Erythroblast (primary cell): ENCODE results near the gene CC2D1B.

ENCODE experiments used
- DNase-seq, 2 experiments: peaks; one replicate each; lab custom pipeline; 2025; lab: John Stamatoyannopoulos, UW
- GATA1 ChIP-seq: IDR thresholded peaks from 2 replicates; pipeline ENCODE4 v1.6.1; 2011; ENCODE audit warnings: low read depth, mild to moderate bottlenecking, control low read depth, low read length, moderate library complexity
- POLR2A ChIP-seq: IDR thresholded peaks from 2 replicates; pipeline ENCODE4 v1.6.1; 2011; ENCODE audit warnings: mild to moderate bottlenecking, low read length

The CC2D1B gene

GRCh38 chr1:52352690-52353089 lies 13.3 kb downstream of the CC2D1B start:
- no peak for TF ChIP-seq GATA1
- no peak for TF ChIP-seq POLR2A
- no peak for DNase-seq

DNA sequence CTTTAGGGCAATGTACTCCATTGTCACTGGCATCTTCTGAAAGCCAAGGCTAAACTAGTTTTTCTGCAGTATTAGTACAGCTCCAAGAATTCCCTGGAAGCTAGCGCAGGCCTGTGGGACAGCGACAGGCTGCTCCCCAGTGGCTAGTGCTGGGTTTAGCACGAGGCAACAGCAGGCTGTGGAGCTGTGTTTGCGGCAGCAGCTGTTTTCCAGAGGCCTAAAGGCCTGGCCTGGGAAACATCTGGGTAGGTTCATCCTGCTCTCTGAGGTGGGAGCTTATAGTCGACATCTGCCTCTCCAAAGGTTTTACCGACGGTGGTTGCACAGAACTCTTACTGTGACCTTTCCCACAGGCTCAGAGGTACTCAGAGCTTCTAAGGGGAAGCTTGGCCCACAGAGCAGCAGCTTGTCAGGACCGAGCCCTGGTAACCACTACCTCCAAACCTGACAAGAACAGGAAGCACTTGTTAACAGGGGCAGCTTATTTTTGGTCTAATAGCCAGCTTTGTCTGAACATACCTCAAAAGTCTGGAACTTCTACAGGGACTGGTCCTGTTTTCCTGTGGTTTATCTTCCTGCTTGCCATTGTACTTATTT lies 17.2 kb downstream of the CC2D1B start:
- TF ChIP-seq POLR2A (no peak), GATA1 (no peak)
- no peak for DNase-seq

DNA sequence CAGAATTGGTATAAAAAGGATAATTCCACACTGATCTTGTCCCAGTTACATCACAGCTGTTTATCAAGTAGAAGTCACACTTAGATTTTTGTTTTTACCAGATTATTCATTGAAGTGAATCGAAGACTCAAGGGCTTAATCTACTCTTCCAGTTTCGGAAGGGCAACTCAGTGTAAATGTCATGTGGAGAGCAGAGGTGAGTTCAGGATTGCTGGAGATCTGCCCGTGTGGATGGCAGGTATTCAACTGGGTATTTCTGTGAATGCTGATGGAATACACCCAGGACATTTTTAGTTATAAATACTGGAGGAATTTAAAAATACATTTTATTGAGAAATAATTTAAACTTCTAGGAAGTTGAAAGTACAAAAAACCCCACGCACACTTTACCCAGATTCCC lies 19.4 kb downstream of the CC2D1B start:
- DNase-seq, result no peak
- TF ChIP-seq POLR2A (no peak), GATA1 (no peak)

DNA sequence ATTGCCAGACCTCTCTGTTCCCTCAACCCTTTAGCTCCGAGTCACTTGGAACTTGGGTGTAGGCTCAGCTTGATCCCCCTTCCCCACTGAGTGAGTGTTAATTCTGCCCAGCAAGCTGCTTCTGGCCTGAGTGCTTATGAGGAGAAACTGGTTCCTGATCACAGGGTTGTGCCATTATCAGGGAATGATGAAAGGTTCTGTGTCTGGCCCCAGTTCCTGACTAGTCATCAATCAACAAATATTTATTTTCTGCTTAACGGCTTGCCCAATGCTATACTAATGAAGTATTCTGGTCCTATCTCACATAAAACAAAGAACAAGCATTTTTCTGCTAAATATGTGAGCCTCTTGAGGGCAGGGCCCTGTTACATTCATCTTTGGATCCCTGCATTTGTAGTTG lies 20.8 kb downstream of the CC2D1B start:
- no peak for DNase-seq
- TF ChIP-seq POLR2A, result no peak
- TF ChIP-seq GATA1, result no peak

DNA sequence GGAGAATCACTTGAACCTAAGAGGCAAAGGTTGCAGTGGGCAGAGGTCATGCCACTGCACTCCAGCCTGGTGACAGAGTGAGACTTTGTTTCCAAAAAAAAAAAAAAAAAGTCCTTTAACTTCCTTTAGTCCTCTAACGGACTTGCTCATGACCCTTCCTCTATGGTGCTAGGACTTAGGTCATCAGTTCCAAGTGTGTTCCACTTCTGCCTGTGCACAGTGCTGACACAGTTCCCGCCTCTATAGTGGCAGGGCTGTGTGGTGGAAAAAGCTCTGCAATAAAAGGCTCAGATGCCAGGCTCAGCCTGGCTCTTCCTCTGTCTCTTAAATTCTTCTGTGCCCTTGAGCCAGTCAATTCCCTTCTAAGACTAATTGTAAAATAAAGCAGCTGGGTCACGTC lies 22.0 kb downstream of the CC2D1B start:
- DNase-seq, result no peak
- TF ChIP-seq POLR2A, result no peak
- no peak for TF ChIP-seq GATA1

- no peak for DNase-seq
- TF ChIP-seq POLR2A (no peak), GATA1 (no peak)
Observed at GRCh38 chr1:52341655-52342260, 24.2 kb downstream of the CC2D1B start.

DNA sequence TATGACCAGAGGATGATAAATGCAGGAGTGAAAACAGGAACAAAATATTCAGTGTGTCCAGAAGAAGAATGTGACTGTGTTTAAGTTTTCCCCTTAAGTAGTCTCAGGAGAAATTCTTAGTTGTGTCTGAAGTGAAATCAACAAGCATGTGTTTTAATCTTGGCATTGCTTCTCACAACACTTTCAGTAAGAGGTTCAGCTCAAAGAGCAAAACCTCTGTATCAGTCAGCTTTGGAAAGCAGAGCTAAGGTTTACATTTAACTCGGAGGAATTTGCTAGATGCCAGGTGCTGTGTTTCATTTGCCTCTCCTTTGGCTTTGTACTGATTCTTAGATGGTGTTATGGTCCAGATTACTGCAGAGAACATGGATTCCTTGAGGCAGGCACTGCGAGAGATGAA lies 28.6 kb downstream of the CC2D1B start:
- no peak for TF ChIP-seq GATA1
- TF ChIP-seq POLR2A, result no peak

GRCh38 chr1:52334906-52335528 lies 31.0 kb downstream of the CC2D1B start:
- TF ChIP-seq GATA1 (no peak), POLR2A (no peak)
- DNase-seq, result no peak

More for the DNA sequence above, 28.6 kb downstream of the CC2D1B start:
- no peak for DNase-seq

- TF ChIP-seq POLR2A, result no peak
- no peak for TF ChIP-seq GATA1
- DNase-seq, result no peak
Observed at GRCh38 chr1:52332411-52332810, 33.6 kb downstream of the CC2D1B start.

DNA sequence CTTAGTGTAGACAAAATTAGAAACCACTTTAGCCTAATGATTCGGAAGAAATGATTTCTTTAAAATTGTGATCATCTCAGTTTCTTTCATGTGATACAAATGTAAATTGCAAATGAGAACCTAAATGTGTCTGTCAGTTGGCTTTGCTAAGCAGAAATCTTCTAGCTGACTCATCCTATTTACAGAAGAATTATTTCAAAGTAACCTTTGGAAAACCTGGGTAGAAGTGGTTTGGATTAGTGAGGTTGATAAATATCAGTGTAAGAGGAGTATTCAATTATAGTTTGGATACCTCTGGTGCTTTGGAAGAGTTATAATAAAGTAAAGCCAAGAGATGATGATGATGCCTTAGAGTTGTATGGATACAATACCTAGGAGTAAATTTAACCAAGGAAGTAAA lies 37.4 kb downstream of the CC2D1B start:
- no peak for TF ChIP-seq GATA1
- no peak for TF ChIP-seq POLR2A
- no peak for DNase-seq

GRCh38 chr1:52325786-52326185 lies 40.2 kb downstream of the CC2D1B start:
- no peak for DNase-seq

GRCh38 chr1:52323731-52324130 lies 42.3 kb downstream of the CC2D1B start:
- DNase-seq, result no peak
- no peak for TF ChIP-seq GATA1
- TF ChIP-seq POLR2A, result no peak

More at GRCh38 chr1:52325786-52326185, 40.2 kb downstream of the CC2D1B start:
- TF ChIP-seq GATA1, result no peak

DNA sequence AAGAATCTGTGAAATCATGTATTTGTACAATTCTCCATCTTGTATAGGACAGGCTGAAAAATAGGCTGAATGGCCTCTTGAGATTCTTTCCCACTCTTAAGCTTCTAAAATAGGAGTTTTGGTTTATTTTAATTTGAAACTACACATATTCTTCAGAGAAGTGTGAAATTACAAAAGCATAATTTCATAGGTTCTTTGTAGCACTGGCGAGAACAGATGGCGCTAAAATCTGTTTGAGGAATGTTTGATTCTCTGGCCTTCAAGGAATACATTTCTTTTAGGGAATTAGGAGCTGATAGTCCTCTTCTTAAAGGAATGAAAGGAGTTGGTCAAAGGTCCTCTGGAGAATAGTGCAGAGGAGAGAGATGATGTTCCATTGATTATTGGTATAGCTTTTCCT lies 44.9 kb downstream of the CC2D1B start:
- no peak for DNase-seq
- TF ChIP-seq GATA1 (no peak), POLR2A (no peak)

- DNase-seq, result no peak
- no peak for TF ChIP-seq GATA1
- no peak for TF ChIP-seq POLR2A
Observed at GRCh38 chr1:52306227-52307006, 59.6 kb downstream of the CC2D1B start.

DNA sequence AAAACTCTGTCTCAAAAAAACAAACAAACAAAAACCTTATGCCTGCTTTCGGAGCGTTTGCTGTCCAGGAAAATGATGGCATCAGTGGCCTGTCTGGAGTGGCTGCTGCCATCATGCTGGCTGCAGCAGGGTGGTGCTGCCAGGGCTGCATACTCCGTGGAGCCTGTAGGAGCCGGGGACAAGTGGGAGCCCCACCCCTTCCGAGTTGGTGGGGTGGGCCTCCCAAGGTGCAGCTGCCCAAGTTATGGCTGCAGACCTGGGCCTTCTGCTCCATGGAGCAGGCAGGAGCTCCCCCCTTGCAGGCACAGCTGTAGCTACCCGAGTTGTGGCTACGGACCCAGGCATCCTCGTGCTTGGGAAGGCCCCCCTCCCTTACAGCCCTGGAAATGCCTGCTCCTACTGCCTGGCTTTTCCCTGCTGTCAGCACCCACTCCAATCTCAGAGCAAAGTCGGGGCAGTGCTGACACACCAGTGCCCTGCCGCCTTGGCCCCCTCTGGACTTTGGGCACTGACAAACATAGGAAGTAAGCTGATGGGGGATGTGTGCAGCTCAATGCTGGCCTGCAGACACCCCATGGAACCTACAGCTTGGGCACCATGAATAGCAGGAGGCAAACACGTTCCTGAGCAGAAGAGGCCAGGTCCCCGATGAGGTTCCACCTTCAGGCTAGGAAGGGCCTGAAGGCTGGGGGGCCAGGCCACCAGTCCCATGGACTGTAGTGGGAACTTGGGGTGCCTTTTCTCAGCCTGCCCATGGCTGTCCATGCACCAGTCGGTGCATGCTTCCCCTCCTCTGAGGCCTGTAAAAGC lies 60.4 kb downstream of the CC2D1B start:
- no peak for DNase-seq
- TF ChIP-seq POLR2A (no peak), GATA1 (no peak)
